Type B pancreatic cell (in vitro differentiated cells): ENCODE measurements around the gene CLDN10. TPM values are rescaled to one million over a fixed set of nuclear protein-coding genes. Genes with fewer than 3 reads are reported as not detected.

Experiments
- DNase-seq: peaks from one replicate; pipeline ENCODE4 v3.0.0; 2021; ENCODE audit warnings: mixed read lengths; ENCODE audit not compliant: unreplicated experiment; ENCODE audit errors: extremely low spot score
- H3K27ac Mint-ChIP-seq: 2 replicates; pipeline ENCODE4 v1.8.0; 2021; ENCODE audit warnings: mild to moderate bottlenecking, mixed read lengths
- H3K27me3 Mint-ChIP-seq: 2 replicates; pipeline ENCODE4 v1.8.0; 2021; ENCODE audit warnings: mixed read lengths
- H3K36me3 Mint-ChIP-seq: 2 replicates; pipeline ENCODE4 v1.8.0; 2021; ENCODE audit warnings: mixed read lengths
- H3K4me1 Mint-ChIP-seq: one replicate; pipeline ENCODE4 v1.8.0; 2021; ENCODE audit warnings: mixed read lengths; ENCODE audit not compliant: unreplicated experiment
- H3K4me3 Mint-ChIP-seq: 2 replicates; pipeline ENCODE4 v1.8.0; 2021; ENCODE audit warnings: mild to moderate bottlenecking, mixed read lengths
- H3K9me3 Mint-ChIP-seq: 2 replicates; pipeline ENCODE4 v1.8.0; 2021; ENCODE audit warnings: mixed read lengths
- CTCF ChIP-seq: fragments of 200-600 bp; sonication (generic); conservative IDR thresholded peaks from 2 replicates; pipeline ENCODE4 v1.5.0; 2021; ENCODE audit warnings: antibody characterized with exemption, mild to moderate bottlenecking
- total RNA-seq: library from RNA; stranded (reverse); gene quantifications from 2 replicates; pipeline ENCODE4 v1.2.1, GENCODE V29; 2021; ENCODE audit warnings: low replicate concordance

CLDN10 gene
- total RNA-seq, 1 donor from 2014 or later, result 2.1 TPM

- Mint-ChIP-seq H3K27ac (no peak overlapping the region), H3K36me3 (no peaks in the 10 kb centered on the region), H3K9me3 (no peaks in the 10 kb centered on the region), H3K4me1 (no peaks in the 10 kb centered on the region), H3K4me3 (no peak overlapping the region), H3K27me3 (peaks cover 19% of the 10 kb centered on the region)
- no peak for DNase-seq
- TF ChIP-seq CTCF, result no peak
Observed at GRCh38 chr13:95516021-95516420, 36.5 kb upstream of the CLDN10 start.

GRCh38 chr13:95516492-95516891 is 36.0 kb upstream of the CLDN10 start:
- H3K9me3 Mint-ChIP-seq, result no peaks in the 10 kb centered on the region
- no peak overlapping the region for H3K4me3 Mint-ChIP-seq
- H3K36me3 Mint-ChIP-seq, result no peaks in the 10 kb centered on the region
- no peaks in the 10 kb centered on the region for H3K4me1 Mint-ChIP-seq
- peaks cover 19% of the 10 kb centered on the region for H3K27me3 Mint-ChIP-seq
- DNase-seq, result no peak
- H3K27ac Mint-ChIP-seq, result no peak overlapping the region
- TF ChIP-seq CTCF, result no peak

- DNase-seq, result no peak
- H3K36me3 Mint-ChIP-seq, result no peaks in the 10 kb centered on the region
- H3K27ac Mint-ChIP-seq, result no peak overlapping the region
- no peaks in the 10 kb centered on the region for H3K27me3 Mint-ChIP-seq
- no peak for TF ChIP-seq CTCF
- H3K4me1 Mint-ChIP-seq, result no peaks in the 10 kb centered on the region
- H3K4me3 Mint-ChIP-seq, result no peak overlapping the region
- no peaks in the 10 kb centered on the region for H3K9me3 Mint-ChIP-seq
Observed at GRCh38 chr13:95523598-95523997, 28.9 kb upstream of the CLDN10 start.

GRCh38 chr13:95524264-95524901 is 28.1 kb upstream of the CLDN10 start:
- Mint-ChIP-seq H3K9me3 (no peaks in the 10 kb centered on the region), H3K27ac (no peak overlapping the region), H3K27me3 (no peaks in the 10 kb centered on the region), H3K4me1 (no peaks in the 10 kb centered on the region), H3K36me3 (no peaks in the 10 kb centered on the region), H3K4me3 (no peak overlapping the region)
- no peak for DNase-seq
- no peak for TF ChIP-seq CTCF

GRCh38 chr13:95527955-95528354 is 24.6 kb upstream of the CLDN10 start:
- Mint-ChIP-seq H3K27me3 (no peaks in the 10 kb centered on the region), H3K36me3 (no peaks in the 10 kb centered on the region), H3K9me3 (no peaks in the 10 kb centered on the region), H3K4me3 (no peak overlapping the region), H3K4me1 (no peaks in the 10 kb centered on the region), H3K27ac (no peak overlapping the region)
- DNase-seq, result no peak
- TF ChIP-seq CTCF, result no peak

GRCh38 chr13:95530178-95530577 is 22.3 kb upstream of the CLDN10 start:
- no peak for TF ChIP-seq CTCF
- H3K27ac Mint-ChIP-seq, result no peak overlapping the region
- DNase-seq, result no peak
- H3K36me3 Mint-ChIP-seq, result no peaks in the 10 kb centered on the region
- peaks cover 12% of the 10 kb centered on the region for H3K4me1 Mint-ChIP-seq
- H3K9me3 Mint-ChIP-seq, result no peaks in the 10 kb centered on the region
- H3K27me3 Mint-ChIP-seq, result no peaks in the 10 kb centered on the region
- H3K4me3 Mint-ChIP-seq, result no peak overlapping the region
